Measurements from ENCODE around the gene MAGI2.

The MAGI2 gene

GRCh38 chr7:78226059-78226719 lies 1227.3 kb downstream of the MAGI2 start:
- H3K27me3 Mint-ChIP-seq = peaks cover 5 to 11% of the 10 kb centered on the region in 2 donors
- no peaks in the 10 kb centered on the region for H3K9me3 Mint-ChIP-seq
- no peak overlapping the region for H3K4me3 Mint-ChIP-seq
- no peak overlapping the region for H3K27ac Mint-ChIP-seq
- no peak for ATAC-seq (replicated peaks)
- no peaks in the 10 kb centered on the region for H3K4me1 Mint-ChIP-seq (ENCODE audit: low read depth in 2 of 2)
- no peak for DNase-seq
- no peaks in the 10 kb centered on the region for H3K36me3 Mint-ChIP-seq (ENCODE audit: insufficient read depth)

DNA sequence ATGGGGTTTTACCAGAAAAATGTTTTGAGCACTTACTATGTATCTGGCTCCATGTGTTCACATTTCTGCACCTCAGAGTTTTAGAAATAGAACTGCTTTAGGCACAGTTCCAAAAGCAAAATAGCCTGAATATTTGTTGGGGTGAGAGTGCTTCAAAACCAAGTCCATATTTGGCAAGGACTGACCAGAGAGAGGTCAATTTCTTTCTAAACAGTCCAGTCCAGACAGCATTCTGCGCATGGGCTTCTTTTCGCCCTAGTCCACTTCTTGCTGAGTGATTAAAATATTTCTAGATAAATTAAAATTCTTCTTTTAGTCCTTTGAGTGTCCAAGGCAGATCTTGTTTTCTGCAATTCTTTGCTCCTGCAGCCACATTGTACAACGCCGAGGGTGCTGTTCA lies 1227.9 kb downstream of the MAGI2 start:
- Mint-ChIP-seq H3K27me3 (peaks cover 0 to 11% of the 10 kb centered on the region in 2 donors), H3K4me1 (ENCODE audit: low read depth in 2 of 2) (no peaks in the 10 kb centered on the region), H3K4me3 (no peak overlapping the region), H3K36me3 (ENCODE audit: insufficient read depth) (no peaks in the 10 kb centered on the region), H3K27ac (no peak overlapping the region), H3K9me3 (no peaks in the 10 kb centered on the region)
- no peak for ATAC-seq (replicated peaks)
- no peak for DNase-seq

DNA sequence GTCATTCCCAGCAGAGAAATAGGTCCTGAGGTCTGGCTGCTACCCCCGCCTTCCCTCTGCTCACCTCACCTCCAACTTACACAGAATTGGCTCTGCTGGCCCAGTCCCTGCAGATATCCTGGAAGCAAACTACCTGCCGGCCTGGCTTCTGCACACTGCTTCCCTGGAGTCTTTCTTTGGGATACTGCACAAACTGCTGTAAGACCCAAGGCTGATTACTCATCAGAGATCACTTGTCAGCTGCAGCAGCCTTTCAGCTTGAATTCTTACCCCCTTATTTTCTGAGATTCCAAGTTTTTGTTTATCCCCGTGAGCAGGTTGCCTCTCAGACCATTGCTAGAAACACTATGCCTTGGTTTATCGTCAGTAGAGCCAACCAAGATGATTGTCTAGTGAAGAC lies 1228.5 kb downstream of the MAGI2 start:
- no peak overlapping the region for H3K27ac Mint-ChIP-seq
- no peak overlapping the region for H3K4me3 Mint-ChIP-seq
- H3K27me3 Mint-ChIP-seq = peaks cover 0 to 17% of the 10 kb centered on the region in 2 donors
- H3K4me1 Mint-ChIP-seq (ENCODE audit: low read depth in 2 of 2) = no peaks in the 10 kb centered on the region
- no peak for ATAC-seq (replicated peaks)
- H3K36me3 Mint-ChIP-seq (ENCODE audit: insufficient read depth) = no peaks in the 10 kb centered on the region
- peaks cover 0 to 5% of the 10 kb centered on the region in 2 donors for H3K9me3 Mint-ChIP-seq
- no peak for DNase-seq

- no peak overlapping the region for H3K4me3 Mint-ChIP-seq
- DNase-seq (no peak), ATAC-seq (replicated peaks) (no peak)
- H3K27ac Mint-ChIP-seq = no peak overlapping the region
- peaks cover 0 to 11% of the 10 kb centered on the region in 2 donors for H3K27me3 Mint-ChIP-seq
- H3K4me1 Mint-ChIP-seq (ENCODE audit: low read depth in 2 of 2) = no peaks in the 10 kb centered on the region
- peaks cover 0 to 9% of the 10 kb centered on the region in 2 donors for H3K9me3 Mint-ChIP-seq
- no peaks in the 10 kb centered on the region for H3K36me3 Mint-ChIP-seq (ENCODE audit: insufficient read depth)
These were observed 1229.9 kb downstream of the MAGI2 start for GRCh38 chr7:78223598-78223997.

DNA sequence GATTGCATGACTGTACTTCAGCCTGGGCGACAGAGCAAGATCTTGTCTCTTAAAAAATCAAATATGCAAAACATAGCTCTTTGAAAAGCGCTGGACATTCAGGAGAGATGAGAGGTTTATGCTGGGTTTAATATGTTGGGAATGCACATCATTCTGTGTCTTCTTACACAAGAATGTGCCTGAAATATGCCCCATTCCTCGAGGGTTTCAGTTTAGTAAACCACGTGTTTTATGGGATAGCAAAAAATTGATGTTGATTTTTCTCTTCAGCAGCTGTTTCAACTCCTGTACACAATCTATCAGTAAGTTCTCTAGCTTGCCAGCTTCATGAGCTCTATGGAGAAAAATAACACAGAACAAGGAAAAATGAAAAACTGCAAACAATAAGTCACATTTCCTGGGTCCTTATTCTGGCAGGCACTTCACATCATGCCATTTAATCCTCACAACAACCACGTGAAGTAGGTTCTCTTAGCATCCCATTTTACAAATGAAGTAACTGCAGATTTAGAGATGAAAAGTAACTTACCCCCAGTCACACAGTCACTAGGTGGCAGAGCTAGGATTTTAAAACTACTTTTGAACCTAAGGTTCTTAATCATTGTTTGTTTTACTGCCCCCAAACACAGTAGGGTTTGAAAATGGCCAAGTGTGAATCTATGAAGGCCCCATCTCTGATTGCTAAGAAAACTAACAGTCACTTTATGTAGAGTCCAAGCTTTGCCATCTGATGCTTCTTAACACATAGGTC lies 1231.3 kb downstream of the MAGI2 start:
- DNase-seq (no peak), ATAC-seq (replicated peaks) (no peak)
- H3K4me1 Mint-ChIP-seq (ENCODE audit: low read depth in 2 of 2) = no peaks in the 10 kb centered on the region
- H3K27me3 Mint-ChIP-seq = peaks cover 0 to 9% of the 10 kb centered on the region in 2 donors
- no peak overlapping the region for H3K4me3 Mint-ChIP-seq
- H3K36me3 Mint-ChIP-seq (ENCODE audit: insufficient read depth) = no peaks in the 10 kb centered on the region
- H3K9me3 Mint-ChIP-seq = peaks cover 0 to 9% of the 10 kb centered on the region in 2 donors
- no peak overlapping the region for H3K27ac Mint-ChIP-seq

DNA sequence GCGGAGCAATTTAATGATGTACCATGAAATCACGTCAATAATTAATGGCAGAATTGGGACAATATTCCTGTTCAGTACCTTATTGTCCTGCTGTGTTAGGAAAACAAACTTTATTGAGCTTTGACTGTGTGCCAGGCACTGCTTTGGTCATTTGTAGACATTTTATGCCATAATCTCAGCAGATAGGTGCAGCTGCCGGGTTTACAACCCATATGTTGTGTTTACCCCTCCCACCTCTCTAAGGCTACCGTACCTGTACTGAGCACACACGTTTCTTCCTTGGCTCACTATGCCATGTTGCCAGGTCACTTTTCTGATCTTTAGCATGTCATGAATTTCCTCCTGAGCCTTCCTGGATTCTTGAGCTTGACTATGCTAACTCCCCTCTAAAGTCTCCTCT lies 1232.7 kb downstream of the MAGI2 start:
- no peak overlapping the region for H3K4me3 Mint-ChIP-seq
- peaks cover 0 to 18% of the 10 kb centered on the region in 2 donors for H3K27me3 Mint-ChIP-seq
- DNase-seq (no peak), ATAC-seq (replicated peaks) (no peak)
- no peaks in the 10 kb centered on the region for H3K36me3 Mint-ChIP-seq (ENCODE audit: insufficient read depth)
- H3K27ac Mint-ChIP-seq = no peak overlapping the region
- H3K4me1 Mint-ChIP-seq (ENCODE audit: low read depth in 2 of 2) = no peaks in the 10 kb centered on the region
- H3K9me3 Mint-ChIP-seq = peaks cover 0 to 15% of the 10 kb centered on the region in 2 donors

DNA sequence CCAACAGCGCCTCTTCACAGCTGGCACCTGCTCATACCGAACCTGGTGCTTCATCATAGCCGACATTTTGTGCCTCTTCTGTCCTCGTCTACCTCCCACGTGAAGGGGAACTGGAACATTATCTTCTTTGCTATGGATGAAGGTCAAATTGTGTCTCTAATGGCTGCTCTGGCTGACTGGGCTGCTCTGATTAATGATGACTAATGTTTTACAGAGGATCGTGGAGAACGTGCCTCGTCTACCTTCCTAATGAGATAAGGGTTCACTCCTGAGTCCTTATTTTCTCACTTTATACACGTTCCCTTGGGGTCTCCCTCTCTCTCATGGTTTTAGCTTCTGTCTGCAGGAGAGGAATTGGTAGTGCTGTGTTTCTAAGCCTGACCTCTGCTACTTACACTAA lies 1234.6 kb downstream of the MAGI2 start:
- H3K36me3 Mint-ChIP-seq (ENCODE audit: insufficient read depth) = no peaks in the 10 kb centered on the region
- ATAC-seq (replicated peaks) (no peak), DNase-seq (no peak)
- H3K27ac Mint-ChIP-seq = no peak overlapping the region
- H3K4me3 Mint-ChIP-seq = no peak overlapping the region
- H3K27me3 Mint-ChIP-seq = peaks cover 0 to 18% of the 10 kb centered on the region in 2 donors
- H3K4me1 Mint-ChIP-seq (ENCODE audit: low read depth in 2 of 2) = no peaks in the 10 kb centered on the region
- H3K9me3 Mint-ChIP-seq = peaks cover 0 to 15% of the 10 kb centered on the region in 2 donors

DNA sequence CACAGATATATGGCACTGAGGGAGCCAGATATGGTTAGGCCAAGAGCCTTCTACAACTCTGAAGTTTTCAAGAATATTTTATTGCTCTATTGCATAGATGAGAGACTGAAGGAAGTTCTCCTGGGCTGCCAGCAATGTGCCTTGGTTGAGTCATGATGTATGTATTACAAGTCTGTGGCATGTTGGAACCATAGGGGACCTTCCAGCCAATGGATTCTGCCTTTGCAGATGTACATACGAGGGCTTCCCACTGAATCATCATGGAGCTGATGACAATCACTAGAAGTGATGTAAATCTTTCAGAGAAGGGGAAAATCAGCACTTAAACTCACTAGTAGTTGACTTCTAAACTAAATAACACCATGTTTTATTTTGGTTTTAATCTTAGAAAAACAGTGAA lies 1235.4 kb downstream of the MAGI2 start:
- no peaks in the 10 kb centered on the region for H3K36me3 Mint-ChIP-seq (ENCODE audit: insufficient read depth)
- no peak overlapping the region for H3K4me3 Mint-ChIP-seq
- ATAC-seq (replicated peaks) (no peak), DNase-seq (no peak)
- H3K27me3 Mint-ChIP-seq = peaks cover 0 to 18% of the 10 kb centered on the region in 2 donors
- no peaks in the 10 kb centered on the region for H3K4me1 Mint-ChIP-seq (ENCODE audit: low read depth in 2 of 2)
- H3K27ac Mint-ChIP-seq = no peak overlapping the region
- peaks cover 0 to 15% of the 10 kb centered on the region in 2 donors for H3K9me3 Mint-ChIP-seq

GRCh38 chr7:78215199-78215598 lies 1238.3 kb downstream of the MAGI2 start:
- Mint-ChIP-seq H3K27me3 (peaks cover 0 to 15% of the 10 kb centered on the region in 2 donors), H3K9me3 (peaks cover 0 to 13% of the 10 kb centered on the region in 2 donors), H3K27ac (no peak overlapping the region), H3K4me1 (ENCODE audit: low read depth in 2 of 2) (no peaks in the 10 kb centered on the region), H3K4me3 (no peak overlapping the region), H3K36me3 (ENCODE audit: insufficient read depth) (no peaks in the 10 kb centered on the region)
- ATAC-seq (replicated peaks) (no peak), DNase-seq (no peak)

GRCh38 chr7:78213402-78213801 lies 1240.1 kb downstream of the MAGI2 start:
- Mint-ChIP-seq H3K4me1 (ENCODE audit: low read depth in 2 of 2) (no peaks in the 10 kb centered on the region), H3K36me3 (ENCODE audit: insufficient read depth) (no peaks in the 10 kb centered on the region), H3K27ac (no peak overlapping the region), H3K9me3 (peaks cover 2 to 6% of the 10 kb centered on the region in 2 donors), H3K27me3 (peaks cover 0 to 9% of the 10 kb centered on the region in 2 donors), H3K4me3 (no peak overlapping the region)
- ATAC-seq (replicated peaks) (no peak), DNase-seq (no peak)

DNA sequence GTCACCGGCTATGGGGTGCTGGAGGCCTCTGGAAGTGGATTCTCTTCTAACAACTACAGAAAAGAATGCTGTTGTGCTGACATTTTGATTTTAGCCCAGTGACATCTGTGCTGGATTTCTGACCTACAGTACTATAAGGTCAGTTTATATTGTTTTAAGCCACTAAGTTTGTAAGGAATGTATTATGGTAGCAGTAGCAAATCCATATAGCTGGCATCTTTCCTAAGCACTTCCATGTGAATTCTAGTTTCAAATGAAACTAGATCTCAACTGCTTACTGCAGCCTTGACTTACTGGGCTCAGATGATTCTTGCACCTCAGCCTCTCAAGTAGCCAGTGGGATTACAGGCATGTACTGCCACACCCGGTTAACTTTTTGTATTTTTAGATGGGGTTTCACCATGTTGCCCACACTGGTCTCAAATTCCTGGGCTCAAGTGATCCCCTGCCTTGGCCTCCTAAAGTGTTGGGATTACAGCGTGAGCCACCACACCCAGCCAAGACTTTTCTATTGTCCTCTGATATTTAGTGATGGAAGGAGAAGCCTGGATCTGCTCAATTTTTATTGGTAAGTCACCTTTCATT lies 1240.9 kb downstream of the MAGI2 start:
- Mint-ChIP-seq H3K27me3 (peaks cover 0 to 9% of the 10 kb centered on the region in 2 donors), H3K36me3 (ENCODE audit: insufficient read depth) (no peaks in the 10 kb centered on the region), H3K4me3 (no peak overlapping the region), H3K9me3 (peaks cover 5 to 6% of the 10 kb centered on the region in 2 donors), H3K4me1 (ENCODE audit: low read depth in 2 of 2) (no peaks in the 10 kb centered on the region), H3K27ac (no peak overlapping the region)
- ATAC-seq (replicated peaks) (no peak), DNase-seq (no peak)

- no peak overlapping the region for H3K4me3 Mint-ChIP-seq
- no peak for DNase-seq
- H3K27ac Mint-ChIP-seq = no peak overlapping the region
- H3K27me3 Mint-ChIP-seq = peaks cover 0 to 6% of the 10 kb centered on the region in 2 donors
- no peak for ATAC-seq (replicated peaks)
- H3K36me3 Mint-ChIP-seq (ENCODE audit: insufficient read depth) = no peaks in the 10 kb centered on the region
- H3K9me3 Mint-ChIP-seq = peaks cover 0 to 5% of the 10 kb centered on the region in 2 donors
- H3K4me1 Mint-ChIP-seq (ENCODE audit: low read depth in 2 of 2) = no peaks in the 10 kb centered on the region
These were observed 1246.2 kb downstream of the MAGI2 start for GRCh38 chr7:78207269-78207668.

GRCh38 chr7:78206769-78207168 lies 1246.7 kb downstream of the MAGI2 start:
- no peak for DNase-seq
- Mint-ChIP-seq H3K27ac (no peak overlapping the region), H3K36me3 (ENCODE audit: insufficient read depth) (no peaks in the 10 kb centered on the region), H3K9me3 (peaks cover 0 to 5% of the 10 kb centered on the region in 2 donors), H3K4me3 (no peak overlapping the region), H3K4me1 (ENCODE audit: low read depth in 2 of 2) (no peaks in the 10 kb centered on the region), H3K27me3 (peaks cover 0 to 6% of the 10 kb centered on the region in 2 donors)
- no peak for ATAC-seq (replicated peaks)

All from effector memory CD8-positive, alpha-beta T cell (primary cell).